MCF 10A (cell line): ENCODE data around the gene LIMD2. TPM values are rescaled to one million over a fixed set of nuclear protein-coding genes. Genes with fewer than 3 reads are reported as not detected.

Experiments used
- BruUV-seq: library from RNA; stranded (reverse); fragments of 400-500 nt; replicated peaks from 2 replicates; lab custom pipeline; 2021; lab: Mats Ljungman, UMichigan
- CTCF ChIA-PET: fragments of 300-600 bp; sonication (Branson Sonifier 250); formaldehyde crosslinking; extraction: SDS; loops from one replicate; lab custom pipeline; 2021; ENCODE audit warnings: antibody characterized with exemption, inconsistent platforms; lab: Yijun Ruan, JAX
- POLR2A ChIA-PET: fragments of 300-600, 350-650 bp; sonication (Branson Sonifier 250); formaldehyde crosslinking; extraction: SDS; loops from one replicate; lab custom pipeline; 2020; ENCODE audit warnings: antibody characterized with exemption, inconsistent platforms; lab: Yijun Ruan, JAX
- DNase-seq: peaks from one replicate; pipeline ENCODE4 v3.0.0-alpha.2; 2018; ENCODE audit not compliant: unreplicated experiment
- H3K27ac Mint-ChIP-seq: one replicate; pipeline ENCODE4 v1.8.0; 2022; ENCODE audit warnings: mild to moderate bottlenecking, low read depth, mixed read lengths; ENCODE audit not compliant: unreplicated experiment
- H3K27me3 Mint-ChIP-seq: one replicate; pipeline ENCODE4 v1.8.0; 2022; ENCODE audit warnings: mixed read lengths; ENCODE audit not compliant: insufficient read depth, unreplicated experiment
- H3K36me3 Mint-ChIP-seq: one replicate; pipeline ENCODE4 v1.8.0; 2022; ENCODE audit warnings: mild to moderate bottlenecking, moderate library complexity, mixed read lengths; ENCODE audit not compliant: insufficient read depth, unreplicated experiment
- H3K4me1 Mint-ChIP-seq: one replicate; pipeline ENCODE4 v1.8.0; 2022; ENCODE audit warnings: mixed read lengths; ENCODE audit not compliant: insufficient read depth, unreplicated experiment
- H3K4me3 Mint-ChIP-seq: one replicate; pipeline ENCODE4 v1.8.0; 2022; ENCODE audit warnings: mild to moderate bottlenecking, moderate library complexity, mixed read lengths; ENCODE audit not compliant: unreplicated experiment
- H3K9me3 Mint-ChIP-seq: one replicate; pipeline ENCODE4 v1.8.0; 2022; ENCODE audit warnings: mixed read lengths; ENCODE audit not compliant: unreplicated experiment
- CTCF ChIP-seq: fragments of 200-600 bp; IDR thresholded peaks from one replicate; pipeline ENCODE4 v1.8.0; 2022; ENCODE audit warnings: antibody characterized with exemption, mild to moderate bottlenecking; ENCODE audit not compliant: unreplicated experiment
- intact Hi-C: fragments of 100-400 bp; cut with micrococcal nuclease; formaldehyde crosslinking; loops from 2 replicates; pipeline ENCODE4 v1.14.1; 2022
- total RNA-seq: library from RNA; stranded (reverse); gene quantifications from 2 replicates; pipeline ENCODE4 v1.2.3, GENCODE V29; 2022

LIMD2 gene
- total RNA-seq, 1 experiment from 2014 or later = 0.56 TPM

- intact Hi-C loops = no loop called here
- Mint-ChIP-seq H3K27ac (no peak overlapping the region), H3K4me3 (no peak overlapping the region), H3K4me1 (no peaks in the 10 kb centered on the region), H3K27me3 (no peaks in the 10 kb centered on the region), H3K9me3 (no peaks in the 10 kb centered on the region), H3K36me3 (peaks cover 3% of the 10 kb centered on the region)
- no peak for DNase-seq
- POLR2A ChIA-PET = no interaction called here
- no TSS peak for BruUV-seq
- CTCF ChIA-PET = no interaction called here
- TF ChIP-seq CTCF = no peak
These were observed 16.9 kb downstream of the LIMD2 start for GRCh38 chr17:63682981-63683380.

DNA sequence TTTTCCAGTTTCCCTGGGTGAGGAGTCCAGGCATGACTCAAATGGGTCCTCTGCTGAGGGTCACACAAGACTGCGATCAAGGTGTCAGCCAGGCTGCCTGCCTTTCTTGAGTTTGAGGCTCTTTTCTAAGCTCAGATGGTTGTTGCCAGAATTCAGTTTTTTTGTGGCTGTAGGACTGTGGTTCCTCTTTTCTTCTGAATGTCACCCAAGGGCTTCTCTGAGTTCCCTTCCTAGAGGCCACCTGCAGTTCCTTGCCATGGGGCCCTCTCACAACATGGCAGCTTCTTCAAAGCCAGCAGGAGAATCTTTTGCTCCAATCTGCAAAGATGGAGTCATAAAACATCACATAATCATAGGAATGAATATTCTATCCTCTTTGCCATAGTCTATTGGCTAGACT, 17.5 kb downstream of the LIMD2 start:
- intact Hi-C loops = no loop called here
- DNase-seq = no peak
- Mint-ChIP-seq H3K27ac (no peak overlapping the region), H3K4me1 (no peaks in the 10 kb centered on the region), H3K4me3 (no peak overlapping the region), H3K27me3 (no peaks in the 10 kb centered on the region), H3K36me3 (no peaks in the 10 kb centered on the region), H3K9me3 (no peaks in the 10 kb centered on the region)
- ChIA-PET CTCF (interaction anchor here (1.2 kb wide), 1 partner anchor 10 kb away, joined by 3 read pairs; no protein-coding TSS in a partner anchor), POLR2A (no interaction called here)
- TF ChIP-seq CTCF = no peak
- no TSS peak for BruUV-seq

DNA sequence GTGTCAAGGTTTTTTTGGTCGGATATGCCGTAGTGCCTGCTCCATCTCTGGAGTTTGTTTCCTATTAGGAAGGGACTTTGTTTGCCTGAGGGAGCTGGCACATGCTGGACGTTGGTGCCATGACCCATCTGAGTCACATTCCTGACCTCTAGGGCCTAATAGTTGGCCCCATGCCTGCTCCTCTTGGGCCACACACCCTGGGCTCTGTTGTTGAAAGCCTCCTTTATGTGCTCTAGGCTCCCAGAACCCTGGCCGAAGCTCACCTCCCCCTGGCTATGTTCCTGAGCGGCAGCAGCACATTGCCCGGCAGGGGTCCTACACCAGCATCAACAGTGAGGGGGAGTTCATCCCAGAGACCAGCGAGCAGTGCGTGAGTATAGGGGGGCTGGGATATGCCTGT, 18.4 kb downstream of the LIMD2 start:
- CTCF ChIA-PET = interaction anchor here (1.2 kb wide), 1 partner anchor 11 kb away, joined by 3 read pairs; no protein-coding TSS in a partner anchor
- POLR2A ChIA-PET = no interaction called here
- H3K36me3 Mint-ChIP-seq = no peaks in the 10 kb centered on the region
- H3K9me3 Mint-ChIP-seq = no peaks in the 10 kb centered on the region
- no peak for TF ChIP-seq CTCF
- no peak overlapping the region for H3K27ac Mint-ChIP-seq
- no peak overlapping the region for H3K4me3 Mint-ChIP-seq
- H3K4me1 Mint-ChIP-seq = no peaks in the 10 kb centered on the region
- no peak for DNase-seq
- intact Hi-C loops = no loop called here
- no peaks in the 10 kb centered on the region for H3K27me3 Mint-ChIP-seq
- BruUV-seq = no TSS peak

GRCh38 chr17:63680700-63681099, 19.2 kb downstream of the LIMD2 start:
- no peak for DNase-seq
- Mint-ChIP-seq H3K9me3 (no peaks in the 10 kb centered on the region), H3K36me3 (no peaks in the 10 kb centered on the region), H3K4me1 (peaks cover 6% of the 10 kb centered on the region), H3K27me3 (no peaks in the 10 kb centered on the region), H3K4me3 (no peak overlapping the region), H3K27ac (no peak overlapping the region)
- no TSS peak for BruUV-seq
- intact Hi-C loops = no loop called here
- ChIA-PET POLR2A (no interaction called here), CTCF (no interaction called here)
- TF ChIP-seq CTCF = no peak
